ENCODE data around the gene AGK.

GRCh38 chr7:141671705-141672496 is 120.7 kb downstream of the AGK start:
- TF ChIP-seq EZH2 (IDR thresholded peaks at IDR 0.05; ENCODE audit: insufficient read depth, poor library complexity, severe bottlenecking) = no peak
- TF ChIP-seq EZH2phosphoT487 (IDR thresholded peaks at IDR 0.05; ENCODE audit: insufficient read depth, low read depth) = no peak
